Endothelial cell of umbilical vein (primary cell): ENCODE measurements around the gene GALNT2. TPM values are rescaled to one million over a fixed set of nuclear protein-coding genes. Genes with fewer than 3 reads are reported as not detected.

Experiments
- BruUV-seq: library from RNA; stranded (reverse); fragments of 400-500 nt; replicated peaks from 2 replicates; lab custom pipeline; 2021; lab: Mats Ljungman, UMichigan
- CTCF ChIA-PET: fragments of 300-600, 350-600 bp; sonication (Branson Sonifier 250); formaldehyde crosslinking; loops from one replicate; lab custom pipeline; 2021; ENCODE audit warnings: antibody characterized with exemption, inconsistent platforms; lab: Charles Lee
- POLR2A ChIA-PET: fragments of 300-600, 350-600 bp; sonication (Branson Sonifier 250); formaldehyde crosslinking; loops from one replicate; lab custom pipeline; 2021; ENCODE audit warnings: antibody characterized with exemption, inconsistent platforms; lab: Charles Lee
- DNase-seq: peaks from one replicate; pipeline ENCODE4 v3.0.0-alpha.2; 2011; ENCODE audit warnings: low read depth, low spot score
- FAIRE-seq: peaks from 2 replicates; lab custom pipeline; 2011; peaks lifted over from hg19 to GRCh38; lab: Jason Lieb, UNC
- H2AFZ ChIP-seq: 2 replicates; pipeline ENCODE4 v1.6.0; 2012; ENCODE audit warnings: low read depth, low read length, control low read depth, inconsistent platforms
- H3K27ac ChIP-seq: 2 replicates; pipeline ENCODE4 v1.5.1; 2011; ENCODE audit warnings: low read depth, mild to moderate bottlenecking, control low read depth, low read length, moderate library complexity; ENCODE audit not compliant: insufficient read depth
- H3K27me3 ChIP-seq, 2 experiments: 2 replicates each; pipeline versions ENCODE4 v1.6.0 to v1.6.1; 2011; ENCODE audit warnings: low read length in 2 of 2, mixed read lengths in 1 of 2; ENCODE audit not compliant: control insufficient read depth in 2 of 2, insufficient read depth in 2 of 2
- H3K36me3 ChIP-seq, 2 experiments: 2 replicates in 1 of 2; 3 replicates in 1 of 2; pipeline ENCODE4 v1.5.1; 2011; ENCODE audit warnings: low read length in 2 of 2, mild to moderate bottlenecking in 1 of 2, moderate library complexity in 1 of 2; ENCODE audit not compliant: control insufficient read depth in 2 of 2, insufficient read depth in 2 of 2; ENCODE audit errors: extremely low read depth in 1 of 2
- H3K4me1 ChIP-seq: 3 replicates; pipeline ENCODE4 v1.5.1; 2011; ENCODE audit warnings: mild to moderate bottlenecking, low read length; ENCODE audit not compliant: control insufficient read depth, insufficient read depth; ENCODE audit errors: extremely low read depth
- H3K4me2 ChIP-seq: 2 replicates; pipeline ENCODE4 v1.6.1; 2011; ENCODE audit warnings: low read length, control low read depth, mixed read lengths; ENCODE audit not compliant: insufficient read depth
- H3K4me3 ChIP-seq, 3 experiments: fragments of 200-600 bp in 1 of 3; sonication (generic), shearing (Covaris generic) in 1 of 3; replicated peaks in 1 of 3; 2 replicates each; pipeline ENCODE4 v1.5.1; 2011 to 2016; ENCODE audit warnings: control low read depth in 3 of 3, low read length in 3 of 3, mild to moderate bottlenecking in 2 of 3, inconsistent platforms in 1 of 3, low read depth in 1 of 3, moderate library complexity in 1 of 3; ENCODE audit not compliant: insufficient read depth in 1 of 3
- H3K79me2 ChIP-seq: 2 replicates; pipeline ENCODE4 v1.6.0; 2012; ENCODE audit warnings: low read length, inconsistent platforms; ENCODE audit not compliant: control insufficient read depth, insufficient read depth
- H3K9ac ChIP-seq: replicated peaks from 2 replicates; pipeline ENCODE3; 2011; ENCODE audit warnings: low read length, control low read depth; ENCODE audit not compliant: insufficient read depth; ENCODE audit errors: extremely low read depth
- H3K9me1 ChIP-seq: replicated peaks from 3 replicates; pipeline ENCODE4 v1.6.0; 2011; ENCODE audit warnings: mild to moderate bottlenecking, low read length; ENCODE audit not compliant: control insufficient read depth, insufficient read depth; ENCODE audit errors: extremely low read depth
- H3K9me3 ChIP-seq: replicated peaks from 2 replicates; pipeline ENCODE4 v1.5.1; 2012; ENCODE audit warnings: low read length, inconsistent platforms; ENCODE audit not compliant: control insufficient read depth, insufficient read depth
- H4K20me1 ChIP-seq: replicated peaks from 2 replicates; pipeline ENCODE3; 2011; ENCODE audit warnings: mild to moderate bottlenecking, low read length; ENCODE audit not compliant: control insufficient read depth, insufficient read depth; ENCODE audit errors: extremely low read depth
- EZH2 ChIP-seq: IDR thresholded peaks from 2 replicates; pipeline ENCODE4 v1.6.1; 2012; ENCODE audit warnings: borderline replicate concordance, low read depth, mild to moderate bottlenecking, moderate library complexity, low read length, inconsistent platforms; ENCODE audit not compliant: severe bottlenecking
- FOS ChIP-seq: IDR thresholded peaks from 2 replicates; pipeline ENCODE4 v1.6.1; 2011; ENCODE audit warnings: mild to moderate bottlenecking, low read length, moderate library complexity, borderline replicate concordance; ENCODE audit not compliant: insufficient read depth
- GATA2 ChIP-seq: IDR thresholded peaks from 2 replicates; pipeline ENCODE4 v1.7.0; 2011; ENCODE audit warnings: low read depth, mild to moderate bottlenecking, moderate library complexity, mixed read lengths, low read length; ENCODE audit not compliant: insufficient read length, insufficient read depth
- JUN ChIP-seq: IDR thresholded peaks from 2 replicates; pipeline ENCODE4 v1.6.1; 2011; ENCODE audit warnings: borderline replicate concordance, low read depth; ENCODE audit not compliant: insufficient read length, insufficient read depth
- MYC ChIP-seq: IDR thresholded peaks from one replicate; pipeline ENCODE4 v1.6.1; 2011; ENCODE audit warnings: mild to moderate bottlenecking, low read depth, low read length
- POLR2A ChIP-seq: IDR thresholded peaks from 2 replicates; pipeline ENCODE4 v1.6.1; 2012; ENCODE audit warnings: low read depth, mild to moderate bottlenecking, control low read depth, low read length
- POLR2AphosphoS5 ChIP-seq: IDR thresholded peaks from 2 replicates; pipeline ENCODE4 v1.6.1; 2012; ENCODE audit warnings: low read depth, mild to moderate bottlenecking, control low read depth, low read length, moderate library complexity; ENCODE audit not compliant: insufficient read depth
- dilution Hi-C: fragments of 300-500 bp; cut with MboI; formaldehyde crosslinking; loops from one replicate; pipeline ENCODE4 v1.15.0; 2019; ENCODE audit warnings: low sequenced_read_pairs; ENCODE audit not compliant: extremely low pct_ligation_motif_present
- intact Hi-C: fragments of 100-400 bp; cut with micrococcal nuclease; formaldehyde crosslinking; loops from one replicate; pipeline ENCODE4 v1.10.0; 2022
- polyA plus RNA-seq, 4 experiments: library from polyadenylated mRNA; depleted of rRNA in 3 of 4; stranded (reverse) in 3 of 4; unstranded in 1 of 4; fragments of >200 nt; gene quantifications; 2 replicates each; pipeline versions ENCODE4 v1.2.1 to v1.2.3, GENCODE V29; 2011 to 2012; ENCODE audit warnings: missing spikeins in 1 of 4
- total RNA-seq: library from RNA; stranded (reverse); gene quantifications from 2 replicates; pipeline ENCODE4 v1.2.3, GENCODE V29; 2021
- TF ChIP-seq, protein P1 (sequence below), 2 donors: IDR thresholded peaks; 1 replicate in 1 of 2; 2 replicates in 1 of 2; pipeline ENCODE4 v1.5.1; 2011; ENCODE audit warnings: low read length in 2 of 2, mild to moderate bottlenecking in 2 of 2, moderate library complexity in 2 of 2, control low read depth in 1 of 2, inconsistent platforms in 1 of 2, low read depth in 1 of 2; ENCODE audit not compliant: insufficient read depth in 1 of 2; ENCODE audit errors: extremely low read depth in 1 of 2
- TF ChIP-seq, protein P2 (sequence below): IDR thresholded peaks from 2 replicates; pipeline ENCODE4 v1.6.1; 2011; ENCODE audit not compliant: insufficient read depth, insufficient read length

Gene GALNT2
- total and polyA plus RNA-seq, 2 donors (not counting 3 experiments of a cell fraction or from before 2014, with no cell fraction given), result 56.3 to 77.5 TPM

DNA sequence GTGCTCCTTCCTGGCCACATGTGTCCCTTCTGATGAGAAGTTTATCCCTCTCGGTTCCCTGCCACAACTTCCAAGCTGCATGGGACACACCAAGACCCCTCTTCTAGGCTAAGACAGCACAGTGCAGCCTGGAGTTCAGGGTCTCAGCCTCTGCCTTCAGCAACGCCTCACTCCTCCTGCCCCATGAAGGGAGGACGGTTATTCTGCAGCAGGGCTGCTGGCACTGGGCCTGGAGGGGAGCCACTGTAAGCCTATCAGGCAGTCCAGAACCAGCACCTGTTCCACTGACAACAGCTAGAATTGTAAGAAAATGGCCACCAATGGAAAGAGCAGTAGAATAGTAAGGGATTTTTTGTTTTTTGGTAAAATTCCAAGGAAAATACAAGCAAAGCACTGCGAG, 72.3 kb downstream of the GALNT2 start:
- ChIA-PET POLR2A (no interaction called here), CTCF (interaction anchor here (1.0 to 1.1 kb wide), 2 partner anchors 14 to 478 kb away, joined by 3 read pairs; no protein-coding TSS in a partner anchor)
- no peak overlapping the region for H3K9ac ChIP-seq
- no peaks in the 10 kb centered on the region for H3K9me3 ChIP-seq
- DNase-seq (no peak), FAIRE-seq (no peak)
- TF ChIP-seq, protein P1, sequence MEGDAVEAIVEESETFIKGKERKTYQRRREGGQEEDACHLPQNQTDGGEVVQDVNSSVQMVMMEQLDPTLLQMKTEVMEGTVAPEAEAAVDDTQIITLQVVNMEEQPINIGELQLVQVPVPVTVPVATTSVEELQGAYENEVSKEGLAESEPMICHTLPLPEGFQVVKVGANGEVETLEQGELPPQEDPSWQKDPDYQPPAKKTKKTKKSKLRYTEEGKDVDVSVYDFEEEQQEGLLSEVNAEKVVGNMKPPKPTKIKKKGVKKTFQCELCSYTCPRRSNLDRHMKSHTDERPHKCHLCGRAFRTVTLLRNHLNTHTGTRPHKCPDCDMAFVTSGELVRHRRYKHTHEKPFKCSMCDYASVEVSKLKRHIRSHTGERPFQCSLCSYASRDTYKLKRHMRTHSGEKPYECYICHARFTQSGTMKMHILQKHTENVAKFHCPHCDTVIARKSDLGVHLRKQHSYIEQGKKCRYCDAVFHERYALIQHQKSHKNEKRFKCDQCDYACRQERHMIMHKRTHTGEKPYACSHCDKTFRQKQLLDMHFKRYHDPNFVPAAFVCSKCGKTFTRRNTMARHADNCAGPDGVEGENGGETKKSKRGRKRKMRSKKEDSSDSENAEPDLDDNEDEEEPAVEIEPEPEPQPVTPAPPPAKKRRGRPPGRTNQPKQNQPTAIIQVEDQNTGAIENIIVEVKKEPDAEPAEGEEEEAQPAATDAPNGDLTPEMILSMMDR (IDR thresholded peaks at IDR 0.05; ENCODE audit: extremely low read depth in 1 of 2, insufficient read depth in 1 of 2, low read depth in 1 of 2, low read length in 2 of 2), result no peak
- TF ChIP-seq MYC, result no peak
- TF ChIP-seq GATA2, result no peak
- no peak for TF ChIP-seq POLR2A
- TF ChIP-seq JUN, result no peak
- TF ChIP-seq, protein P2, sequence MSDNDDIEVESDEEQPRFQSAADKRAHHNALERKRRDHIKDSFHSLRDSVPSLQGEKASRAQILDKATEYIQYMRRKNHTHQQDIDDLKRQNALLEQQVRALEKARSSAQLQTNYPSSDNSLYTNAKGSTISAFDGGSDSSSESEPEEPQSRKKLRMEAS, result no peak
- no peak for TF ChIP-seq FOS
- no peak for TF ChIP-seq EZH2
- TF ChIP-seq POLR2AphosphoS5, result no peak
- dilution Hi-C loops (no loop called here), intact Hi-C loops (no loop called here)
- no peaks in the 10 kb centered on the region for H3K4me1 ChIP-seq
- no peaks in the 10 kb centered on the region for H3K9me1 ChIP-seq
- H3K79me2 ChIP-seq, result peaks cover 7% of the 10 kb centered on the region
- H3K27ac ChIP-seq, result no peak overlapping the region
- H3K36me3 ChIP-seq, result no peaks in the 10 kb centered on the region
- no peak overlapping the region for H3K4me2 ChIP-seq
- H3K4me3 ChIP-seq, result no peak overlapping the region
- H4K20me1 ChIP-seq, result no peaks in the 10 kb centered on the region
- H2AFZ ChIP-seq, result no peak overlapping the region
- no TSS peak for BruUV-seq
- no peaks in the 10 kb centered on the region for H3K27me3 ChIP-seq
